Measurements from ENCODE around the gene ATP2B2.
A peak's percentile ranks its signal among the peaks of the same experiment; 100 is the strongest.

Gene ATP2B2

DNA sequence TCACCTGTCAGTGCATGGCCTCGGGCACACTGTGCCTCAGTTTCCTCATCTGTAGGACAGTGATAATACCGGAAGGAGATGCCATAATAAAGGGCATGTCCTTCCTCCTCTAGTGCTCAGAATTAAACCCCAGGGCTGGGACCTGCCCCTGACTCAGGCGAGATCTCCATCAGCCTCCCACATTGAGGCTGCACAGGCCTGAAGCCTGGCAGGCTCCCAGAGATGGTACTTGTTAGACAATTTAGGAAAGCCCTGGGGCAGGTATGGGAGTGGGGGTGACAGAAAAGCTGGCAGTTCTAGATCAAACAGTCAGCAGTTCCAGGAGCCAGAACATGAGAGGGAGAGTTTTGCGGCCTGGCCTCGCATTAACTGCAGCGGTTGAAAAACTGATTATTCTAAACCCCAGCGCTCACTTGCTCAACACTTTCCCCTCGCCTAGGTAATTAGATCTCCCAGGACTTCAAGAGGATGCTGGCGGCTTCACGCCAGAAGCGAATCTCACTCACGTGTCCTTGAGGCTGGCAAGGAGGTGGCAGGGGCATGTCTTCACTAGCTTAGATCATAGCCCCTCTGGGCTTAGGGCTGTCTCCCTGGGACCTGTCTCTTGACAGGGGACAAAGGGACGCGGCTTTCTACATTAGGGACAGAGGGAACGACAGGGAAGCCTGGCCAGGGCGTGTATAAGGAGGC is 73.1 kb downstream of the ATP2B2 start:
- no peak for DNase-seq (ENCODE audit: low read depth in 2 of 2)

DNA sequence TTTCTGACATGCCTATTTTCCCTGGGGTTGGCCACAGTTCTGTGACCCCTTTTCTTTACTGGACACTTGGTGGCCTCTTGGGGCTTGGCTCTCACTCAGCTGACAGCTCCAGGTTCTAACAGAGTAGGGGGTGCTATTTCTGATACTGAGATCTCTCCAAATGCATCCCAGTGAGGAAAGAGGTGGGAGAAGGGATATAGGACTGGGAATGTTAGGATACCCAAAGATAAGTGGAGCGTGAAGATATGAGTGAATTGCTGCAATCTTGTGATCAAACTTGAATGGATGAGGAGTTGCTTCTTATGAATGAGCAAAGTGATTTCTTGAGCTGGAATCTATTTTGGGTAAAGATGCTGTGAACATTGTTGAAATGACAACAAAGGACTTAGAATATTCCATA is 74.6 kb downstream of the ATP2B2 start:
- no peak for DNase-seq (ENCODE audit: low read depth in 2 of 2)

DNA sequence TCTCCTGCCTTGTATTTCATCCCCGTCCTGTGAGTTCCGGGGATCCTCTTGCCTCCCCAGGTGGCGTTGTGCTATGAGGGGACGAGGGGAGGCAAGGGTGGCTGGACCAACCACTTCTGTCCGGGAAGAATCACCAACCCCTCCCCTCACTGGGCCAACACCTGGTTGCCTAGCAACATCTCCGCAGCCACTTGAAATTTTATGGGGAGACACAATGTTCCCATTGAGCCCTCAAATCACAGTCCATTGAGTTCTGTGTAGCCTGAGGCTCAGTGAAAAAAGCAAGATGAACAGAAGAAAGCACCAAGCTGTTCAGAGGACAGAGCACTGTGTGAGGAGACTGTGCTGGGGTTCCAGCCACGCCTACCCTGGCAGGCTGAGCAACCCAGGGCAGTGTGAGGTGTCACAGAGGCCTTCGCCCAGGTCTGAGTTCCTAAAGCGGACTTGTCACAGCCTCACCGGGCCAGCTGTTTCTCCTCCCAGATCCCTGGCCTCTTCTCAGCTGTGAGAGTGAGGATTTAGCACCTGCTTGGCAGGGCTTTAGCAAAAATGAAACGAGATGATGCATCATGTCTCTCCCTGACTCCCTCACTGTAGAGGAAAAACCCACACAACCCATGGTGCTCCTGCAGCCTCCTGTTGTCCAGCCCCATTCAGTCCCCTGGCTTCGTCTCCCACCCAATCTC is 76.8 kb downstream of the ATP2B2 start:
- no peak for DNase-seq (ENCODE audit: low read depth in 2 of 2)

DNA sequence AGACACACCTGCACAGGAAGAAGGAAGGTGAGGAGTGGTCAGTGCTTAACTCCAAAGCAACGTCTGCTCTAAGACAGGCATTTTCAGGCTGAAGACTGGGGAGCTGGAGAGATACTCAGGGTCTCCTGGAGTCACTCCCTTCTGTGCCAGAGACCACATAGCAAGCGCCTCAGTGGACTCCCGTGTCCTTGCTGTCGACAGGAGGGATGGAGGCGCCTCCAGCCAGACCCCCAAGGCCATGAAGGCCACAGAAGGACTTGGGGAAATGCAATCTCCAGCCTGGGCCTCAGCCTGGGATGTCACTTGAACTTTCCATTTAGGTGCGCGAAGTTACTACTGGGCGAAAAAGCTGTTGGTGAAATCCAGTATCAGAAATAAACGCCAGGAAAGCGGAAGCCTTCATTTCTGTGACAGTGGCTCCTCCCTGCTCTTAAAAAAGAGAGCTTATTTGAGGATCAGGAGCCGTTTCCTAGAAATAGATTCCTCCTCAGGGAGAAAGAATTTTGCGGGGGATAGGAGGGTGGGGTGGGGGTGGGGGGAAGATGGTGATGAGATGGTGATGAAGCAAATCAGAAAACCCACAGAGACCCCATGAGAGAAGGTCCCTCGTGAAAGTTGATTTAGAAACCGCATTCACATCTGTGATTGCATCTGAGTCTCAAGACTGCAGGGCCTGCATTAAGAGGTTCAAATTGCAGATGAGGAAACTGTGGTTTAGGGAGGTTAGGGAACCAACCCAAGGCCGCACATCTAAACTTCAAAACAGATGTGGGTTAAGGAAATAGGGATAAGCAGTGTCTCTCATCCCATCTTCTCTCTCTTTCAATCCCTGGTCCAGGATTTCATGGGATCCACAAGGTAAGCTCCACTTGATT is 78.8 kb downstream of the ATP2B2 start:
- no peak for DNase-seq (ENCODE audit: low read depth in 2 of 2)

DNA sequence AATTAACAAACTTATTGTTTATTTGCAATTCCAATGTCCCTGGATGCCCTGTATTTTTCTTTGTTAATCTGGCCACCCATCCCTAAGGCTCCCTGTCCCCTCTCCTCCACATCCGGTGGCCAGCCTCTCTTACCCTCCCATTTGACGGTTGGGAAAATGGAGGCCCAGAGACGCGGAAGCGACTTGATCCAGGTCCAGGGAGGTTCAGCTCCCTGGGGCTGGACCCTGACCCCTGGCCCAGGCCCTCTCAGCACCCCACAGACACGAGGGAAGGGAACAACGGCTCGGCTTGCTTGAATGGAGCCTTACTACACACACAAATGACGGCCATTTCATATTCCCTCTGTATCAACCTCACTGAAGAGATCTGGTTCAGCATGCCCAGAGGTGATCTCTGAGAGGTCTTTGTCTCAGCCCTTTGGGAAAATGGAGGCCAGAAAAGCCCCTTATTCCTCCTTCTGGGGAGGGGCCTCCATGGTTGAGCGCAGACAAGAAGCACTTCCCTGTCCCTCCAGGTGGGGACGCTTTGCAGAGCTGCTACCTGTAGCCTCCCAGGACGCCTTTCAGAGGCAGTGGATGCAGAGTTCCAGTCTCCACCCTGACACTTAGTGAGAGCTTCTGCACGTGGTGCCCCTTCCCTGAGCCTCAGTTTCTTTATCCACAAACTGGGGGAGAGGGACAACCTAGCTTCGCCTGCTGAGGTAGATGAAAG is 82.1 kb downstream of the ATP2B2 start:
- DNase-seq (ENCODE audit: low read depth in 2 of 2), result no peak

DNA sequence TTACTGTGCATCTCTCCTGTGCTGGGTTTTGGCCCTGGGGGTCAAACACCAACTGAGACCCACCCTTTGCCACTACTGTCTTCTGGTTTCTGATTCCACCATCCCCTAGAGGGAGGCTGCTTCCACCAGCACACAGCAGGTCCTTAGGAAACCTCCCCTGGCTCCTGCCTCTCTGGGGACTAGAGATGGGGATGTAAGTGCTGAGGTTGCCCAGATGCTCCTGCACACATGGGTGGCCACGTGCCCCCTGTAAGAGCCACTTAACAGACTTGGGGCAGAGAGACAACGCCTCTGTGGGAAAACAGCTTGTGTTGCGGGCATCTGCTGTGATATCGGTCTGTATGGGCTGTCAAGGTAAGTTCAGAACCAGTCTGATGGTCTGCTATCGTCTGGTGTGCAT is 83.4 kb downstream of the ATP2B2 start:
- no peak for DNase-seq (ENCODE audit: low read depth in 2 of 2)

DNA sequence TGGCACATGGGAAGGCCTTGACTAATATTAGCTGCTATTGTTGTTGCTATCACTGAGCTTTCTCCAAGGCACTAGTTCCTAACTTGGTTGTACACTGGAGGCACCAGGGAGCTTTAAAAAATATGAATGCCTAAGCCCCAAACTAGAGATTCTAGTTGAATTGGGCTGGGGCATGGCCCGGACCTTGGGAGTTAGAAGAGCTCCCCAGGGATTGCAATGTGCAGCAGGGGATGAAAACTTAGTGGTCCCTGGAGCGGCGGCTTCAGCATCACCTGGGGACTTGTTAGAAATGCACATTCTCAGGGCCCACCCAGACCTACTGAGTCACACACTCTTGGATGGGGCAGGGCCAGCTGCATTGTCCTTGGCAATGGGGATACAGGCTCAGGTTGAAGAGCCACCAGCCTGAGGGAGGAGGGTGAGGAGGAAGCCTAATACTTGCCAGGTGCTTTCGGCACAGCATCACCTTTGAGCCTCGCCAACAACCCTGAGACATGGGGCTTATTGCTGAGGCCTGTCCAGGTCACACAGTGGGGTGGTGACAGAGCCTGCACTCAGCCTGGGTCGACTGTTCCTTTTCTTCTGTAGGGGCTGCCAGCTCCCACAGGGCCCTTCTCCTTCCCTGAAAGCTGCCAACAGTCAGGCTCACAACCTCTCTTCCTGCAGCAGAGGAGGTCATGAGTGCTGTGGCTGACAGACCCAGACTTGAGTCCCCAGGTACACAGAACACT is 84.5 kb downstream of the ATP2B2 start:
- DNase-seq (ENCODE audit: low read depth in 2 of 2), result no peak

DNA sequence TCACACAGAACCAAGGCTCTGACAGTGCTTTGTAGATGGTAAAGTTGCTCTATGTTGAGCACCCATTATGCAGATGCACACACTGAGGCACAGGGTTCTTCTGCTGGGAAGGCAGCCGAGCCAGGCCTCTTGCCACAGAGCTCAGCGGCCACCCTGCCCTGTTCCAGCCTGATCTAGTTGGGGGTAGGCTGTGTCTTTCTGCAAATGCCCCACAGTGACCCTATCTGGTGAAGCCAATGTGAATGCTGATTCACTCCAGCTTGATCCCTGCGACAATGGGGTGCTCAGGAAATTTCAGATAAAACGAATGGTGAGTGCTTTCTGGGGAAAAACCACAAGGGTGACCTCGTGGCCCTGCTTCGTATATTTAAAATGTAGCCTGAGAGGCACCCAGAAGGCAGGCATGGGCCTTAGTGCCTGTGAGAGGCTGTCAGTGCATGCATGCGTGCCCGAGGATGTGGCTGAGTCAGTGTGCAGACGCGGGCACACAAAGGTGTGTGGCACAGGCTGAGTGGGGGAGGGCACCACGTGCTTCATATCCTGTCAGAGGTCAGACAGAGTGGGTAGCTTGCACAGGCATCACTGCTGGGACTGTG is 85.7 kb downstream of the ATP2B2 start:
- DNase-seq (ENCODE audit: low read depth in 2 of 2), result peak; percentile 31 to 38

DNA sequence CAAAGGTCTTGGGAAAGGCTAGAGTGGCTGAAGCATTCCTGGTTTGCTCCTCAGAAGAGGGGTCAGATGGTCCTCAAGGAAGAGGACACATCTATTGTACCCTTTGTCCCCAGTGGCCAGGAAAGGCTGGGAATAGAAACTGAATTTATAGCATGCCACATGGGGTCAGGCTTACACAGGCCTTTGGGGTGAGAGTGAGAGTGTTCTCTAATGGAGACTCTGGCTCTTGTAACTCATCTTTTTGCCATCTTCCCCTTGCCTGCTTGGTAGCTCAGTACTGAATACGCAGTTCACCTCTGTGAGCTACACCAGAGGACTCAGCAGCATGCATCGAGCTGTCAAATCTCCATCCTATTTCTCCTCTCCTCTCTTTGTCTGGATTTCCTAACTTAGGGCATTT is 87.5 kb downstream of the ATP2B2 start:
- no peak for DNase-seq (ENCODE audit: low read depth in 2 of 2)

DNA sequence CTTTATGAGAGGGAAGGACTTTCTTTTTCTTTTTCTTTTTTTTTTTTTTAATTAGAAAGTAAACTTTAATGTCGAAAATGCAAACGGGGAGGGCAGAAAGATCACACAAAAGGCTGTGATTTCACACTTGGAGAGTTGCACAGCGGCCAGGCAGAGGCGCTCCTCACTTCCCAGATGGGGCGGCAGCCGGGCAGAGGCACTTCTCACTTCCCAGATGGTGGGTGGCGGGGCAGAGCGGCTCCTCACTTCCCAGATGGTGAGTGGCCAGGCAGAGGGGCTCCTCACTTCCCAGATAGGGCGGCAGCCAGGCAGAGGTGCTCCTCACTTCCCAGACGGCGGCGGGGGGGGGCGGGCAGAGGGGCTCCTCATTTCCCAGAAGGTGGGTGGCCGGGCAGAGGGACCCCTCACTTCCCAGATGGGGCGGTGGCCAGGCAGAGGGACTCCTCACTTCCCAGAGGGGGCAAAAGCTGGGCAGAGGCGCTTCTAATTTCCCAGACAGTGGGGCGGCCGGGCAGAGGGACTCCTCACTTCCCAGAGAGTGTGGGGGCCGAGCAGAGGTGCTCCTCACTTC is 88.6 kb downstream of the ATP2B2 start:
- DNase-seq (ENCODE audit: low read depth in 2 of 2), result no peak

DNA sequence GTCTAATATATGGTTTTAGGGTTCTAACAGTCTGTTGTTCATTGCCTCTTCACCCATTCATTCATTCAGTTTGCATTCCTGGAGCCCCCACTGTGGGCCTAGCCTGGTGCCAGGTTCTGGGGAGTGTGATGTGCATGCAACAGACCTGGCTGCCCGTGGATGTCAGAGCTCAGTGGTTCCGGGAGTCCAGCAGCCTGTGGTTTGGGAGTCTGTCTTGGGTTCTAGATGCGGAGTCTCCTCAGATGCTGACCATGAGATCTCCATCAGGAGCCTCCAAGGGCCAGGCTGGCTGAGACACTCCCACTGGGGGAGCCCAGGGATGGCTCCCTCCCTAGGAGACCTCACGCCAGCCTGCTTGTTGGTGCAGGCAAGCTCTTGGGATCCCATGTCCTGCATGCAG is 92.3 kb downstream of the ATP2B2 start:
- DNase-seq (ENCODE audit: low read depth in 2 of 2), result no peak

DNA sequence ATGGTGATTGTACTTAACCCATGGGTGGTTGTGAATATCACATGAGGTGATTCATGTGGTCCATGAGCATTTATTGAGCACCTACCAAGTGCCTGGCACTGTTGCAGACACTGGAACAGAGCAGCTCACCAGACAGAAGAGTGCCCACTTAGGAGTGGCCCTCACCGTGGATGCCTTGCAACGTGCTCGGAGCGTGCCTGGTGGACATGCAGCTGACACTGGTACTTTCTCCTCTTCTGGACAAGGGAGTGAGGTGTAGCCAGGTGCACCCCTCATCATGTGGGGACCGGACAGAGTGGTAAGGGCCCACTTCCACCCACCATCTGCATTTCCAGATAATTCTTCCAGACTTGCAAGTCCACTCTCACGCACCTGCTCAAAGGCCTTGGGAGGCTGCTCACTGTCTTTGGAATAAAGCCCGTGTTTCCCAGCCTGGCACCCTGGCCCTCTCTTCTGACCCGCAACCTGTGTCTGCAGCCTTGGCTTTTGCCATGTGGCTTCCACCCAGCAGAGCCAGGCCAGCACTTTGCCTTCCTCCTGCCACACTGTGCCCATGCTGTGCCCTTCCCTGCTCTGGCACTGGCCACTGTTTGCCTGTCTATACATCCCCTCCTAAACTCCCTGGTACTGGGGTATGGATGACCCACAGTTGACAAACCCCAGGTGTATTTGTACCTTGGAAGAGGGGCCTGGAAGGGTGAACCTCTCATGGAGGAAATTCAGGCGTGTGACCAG is 93.6 kb downstream of the ATP2B2 start:
- DNase-seq (ENCODE audit: low read depth in 2 of 2), result no peak

DNA sequence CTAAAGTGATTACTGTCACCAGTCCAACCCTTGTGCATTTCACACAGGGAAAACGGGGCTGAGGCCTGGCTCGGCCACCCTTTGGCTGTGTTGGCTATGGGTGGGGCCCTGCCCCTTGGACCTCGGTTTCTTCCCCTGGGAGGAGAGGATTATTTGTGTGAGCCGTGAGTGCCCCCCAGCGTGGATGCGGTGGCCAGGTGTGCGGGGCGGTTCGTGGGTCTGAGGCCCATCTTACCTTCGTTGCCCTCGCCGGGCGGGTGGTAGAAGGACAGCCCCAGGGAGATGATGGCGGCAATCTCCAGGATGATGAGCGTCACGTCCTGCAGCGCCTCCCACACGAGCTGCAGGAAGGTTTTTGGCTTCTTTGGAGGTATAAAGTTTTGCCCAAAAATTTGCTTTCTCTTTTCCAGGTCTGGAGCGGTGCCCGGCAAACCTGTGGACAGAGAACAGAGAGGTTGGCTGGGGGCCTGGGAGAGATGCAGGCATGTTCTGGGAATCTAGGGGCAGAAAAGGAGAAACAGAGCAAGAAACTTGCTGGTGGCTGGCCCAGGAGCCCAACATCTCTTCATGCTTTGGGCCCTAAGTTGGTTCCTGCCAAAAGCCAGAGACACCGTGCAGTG is 94.9 kb downstream of the ATP2B2 start:
- DNase-seq (ENCODE audit: low read depth in 2 of 2), result no peak

DNA sequence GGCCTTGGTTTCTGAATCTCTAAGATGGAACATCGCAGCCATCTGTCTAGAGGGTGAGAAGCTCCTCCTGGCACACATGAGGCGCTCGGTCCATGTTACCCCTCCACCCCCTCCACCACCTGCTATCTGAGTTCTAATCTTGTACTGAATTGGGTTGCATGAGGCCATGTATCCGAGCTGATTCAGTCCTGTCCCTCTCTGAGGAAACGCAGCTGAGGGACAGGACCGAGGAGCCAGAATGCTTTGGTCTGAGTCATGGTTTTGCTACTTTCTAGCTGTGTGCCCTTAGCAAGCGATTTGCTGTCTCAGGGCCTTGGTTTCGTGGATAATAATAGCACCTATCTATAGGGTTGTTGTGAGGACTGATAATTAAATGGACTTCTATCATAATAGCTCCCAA is 96.7 kb downstream of the ATP2B2 start:
- DNase-seq (ENCODE audit: low read depth in 2 of 2), result no peak

DNA sequence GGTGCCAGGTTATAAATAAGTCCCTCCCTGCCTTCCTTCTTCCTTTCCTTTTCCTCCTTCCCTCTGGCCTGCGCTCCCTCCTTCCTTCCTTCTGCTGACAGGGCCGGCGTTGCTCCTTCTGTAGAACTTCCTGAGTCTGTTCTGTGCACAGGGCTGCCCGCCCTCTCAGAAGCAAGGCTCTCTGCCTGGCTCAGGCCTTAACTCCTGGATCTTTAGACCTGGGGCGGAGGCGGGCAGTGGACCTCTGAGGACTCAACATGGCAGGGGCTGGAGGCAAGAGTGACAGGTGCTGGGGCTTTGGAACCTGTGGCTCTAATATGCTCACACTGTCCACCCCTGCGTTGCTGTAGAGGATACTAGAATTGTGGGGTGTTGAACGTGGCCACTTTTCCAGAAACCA is 98.0 kb downstream of the ATP2B2 start:
- DNase-seq (ENCODE audit: low read depth in 2 of 2), result no peak

DNA sequence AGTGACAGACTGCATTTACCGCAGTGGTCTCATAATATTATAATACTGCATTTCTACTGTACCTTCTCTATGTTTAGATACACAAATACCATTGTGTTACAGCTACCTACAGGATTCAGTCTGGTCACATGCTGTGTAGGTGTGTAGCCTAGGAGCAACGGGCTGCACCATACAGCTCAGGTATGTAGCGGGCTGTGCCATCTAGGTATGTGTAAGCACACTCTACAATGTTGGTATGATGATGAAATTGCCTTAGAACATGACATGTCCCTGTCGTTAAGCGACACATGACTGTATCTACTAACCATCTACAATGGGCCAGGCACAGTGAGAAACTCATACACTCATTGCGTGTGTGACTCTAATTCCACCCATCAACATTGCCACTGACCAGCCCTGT is 99.0 kb downstream of the ATP2B2 start:
- no peak for DNase-seq (ENCODE audit: low read depth in 2 of 2)

DNA sequence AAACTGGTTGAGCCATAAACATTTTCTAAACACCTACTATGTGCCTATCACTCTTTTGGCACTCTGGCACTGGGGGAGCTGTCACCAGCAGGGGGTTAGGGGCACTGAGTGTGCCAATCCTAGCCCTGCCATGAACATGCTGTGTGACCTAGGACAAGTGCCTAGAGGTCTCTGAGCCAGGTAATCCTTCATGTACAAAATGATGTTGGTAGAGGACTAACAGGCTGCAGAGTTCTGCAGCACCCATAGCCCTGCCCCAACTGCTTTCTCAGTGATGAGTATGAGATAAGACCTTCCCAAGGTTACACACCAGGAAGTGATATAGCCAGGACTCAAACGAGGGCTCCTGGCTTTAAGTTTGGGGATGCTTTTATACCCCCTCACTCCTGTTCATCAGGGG is 99.6 kb downstream of the ATP2B2 start:
- no peak for DNase-seq (ENCODE audit: low read depth in 2 of 2)

DNA sequence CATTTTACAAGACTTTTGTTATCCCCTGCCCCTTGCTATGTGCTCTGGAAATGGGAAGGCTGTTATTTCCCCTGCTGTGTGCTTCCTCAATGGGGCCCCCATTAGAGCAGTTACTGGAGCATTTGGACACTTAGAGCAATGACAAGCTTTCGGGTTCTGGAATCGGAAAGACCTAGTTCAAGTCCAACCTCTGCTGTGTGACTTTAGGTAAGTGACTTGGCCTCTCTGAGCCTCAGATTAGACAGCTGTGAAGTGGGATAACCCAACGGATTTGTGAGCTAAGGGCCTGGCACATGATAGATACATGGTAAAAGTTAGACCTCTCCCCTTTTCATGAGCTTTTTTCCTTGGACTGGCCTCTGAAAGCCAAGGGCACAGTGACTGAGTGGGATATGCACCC is 100.5 kb downstream of the ATP2B2 start:
- no peak for DNase-seq (ENCODE audit: low read depth in 2 of 2)

DNA sequence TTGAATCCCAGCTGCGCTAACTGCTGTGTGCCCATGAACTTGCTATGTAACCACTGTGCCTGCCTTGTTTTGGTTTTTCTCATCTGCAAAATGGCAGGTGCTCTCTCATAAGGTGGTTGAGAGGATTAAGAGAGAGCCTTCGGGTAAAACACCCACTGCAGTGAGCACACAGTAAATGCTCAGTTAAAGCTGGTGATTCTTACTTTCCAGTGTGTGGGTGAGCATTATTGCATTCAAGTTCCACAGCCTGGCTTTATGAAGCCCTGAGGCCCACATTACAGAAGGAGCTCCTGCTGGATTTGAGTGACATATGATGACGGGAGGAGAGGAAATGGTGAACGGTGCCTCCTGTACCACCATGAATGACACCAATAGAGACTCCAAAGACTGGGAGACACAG is 101.0 kb downstream of the ATP2B2 start:
- no peak for DNase-seq (ENCODE audit: low read depth in 2 of 2)
